Neural progenitor cell (in vitro differentiated cells): Measurements from ENCODE around the gene TMEM178B.

ENCODE experiments used
- EZH2 ChIP-seq: fragments of 200-600 bp; sonication (generic); IDR thresholded peaks from 2 replicates; pipeline ENCODE4 v1.6.1; 2017; ENCODE audit warnings: antibody characterized with exemption, mild to moderate bottlenecking, moderate library complexity
- EZH2phosphoT487 ChIP-seq: fragments of 200-600 bp; sonication (generic); IDR thresholded peaks from 2 replicates; pipeline ENCODE4 v1.6.1; 2017; ENCODE audit warnings: antibody characterized with exemption
- TF ChIP-seq, protein P1 (sequence below): fragments of 200-600 bp; sonication (generic); IDR thresholded peaks from 2 replicates; pipeline ENCODE4 v1.5.1; 2017; ENCODE audit warnings: antibody characterized with exemption, mild to moderate bottlenecking

DNA sequence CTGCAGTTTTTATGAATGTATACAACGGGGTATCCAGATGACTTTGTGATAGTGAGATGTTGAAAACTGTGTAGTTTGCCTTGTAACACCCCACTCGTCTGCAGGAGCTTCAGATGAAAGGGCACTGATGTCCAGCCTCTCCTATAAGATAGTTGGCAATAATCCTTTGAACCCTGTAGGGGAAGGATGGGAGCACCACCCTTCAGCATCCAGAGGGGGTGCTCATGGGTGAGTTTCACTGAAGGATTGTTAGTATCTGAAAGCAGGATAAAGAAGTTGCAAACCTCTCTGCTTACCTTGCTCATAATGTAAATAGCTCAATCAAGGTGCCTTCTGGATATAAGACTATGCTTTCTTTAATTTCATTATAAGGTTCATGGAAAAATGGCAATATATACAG is 201.5 kb downstream of the TMEM178B start:
- TF ChIP-seq, protein P1, sequence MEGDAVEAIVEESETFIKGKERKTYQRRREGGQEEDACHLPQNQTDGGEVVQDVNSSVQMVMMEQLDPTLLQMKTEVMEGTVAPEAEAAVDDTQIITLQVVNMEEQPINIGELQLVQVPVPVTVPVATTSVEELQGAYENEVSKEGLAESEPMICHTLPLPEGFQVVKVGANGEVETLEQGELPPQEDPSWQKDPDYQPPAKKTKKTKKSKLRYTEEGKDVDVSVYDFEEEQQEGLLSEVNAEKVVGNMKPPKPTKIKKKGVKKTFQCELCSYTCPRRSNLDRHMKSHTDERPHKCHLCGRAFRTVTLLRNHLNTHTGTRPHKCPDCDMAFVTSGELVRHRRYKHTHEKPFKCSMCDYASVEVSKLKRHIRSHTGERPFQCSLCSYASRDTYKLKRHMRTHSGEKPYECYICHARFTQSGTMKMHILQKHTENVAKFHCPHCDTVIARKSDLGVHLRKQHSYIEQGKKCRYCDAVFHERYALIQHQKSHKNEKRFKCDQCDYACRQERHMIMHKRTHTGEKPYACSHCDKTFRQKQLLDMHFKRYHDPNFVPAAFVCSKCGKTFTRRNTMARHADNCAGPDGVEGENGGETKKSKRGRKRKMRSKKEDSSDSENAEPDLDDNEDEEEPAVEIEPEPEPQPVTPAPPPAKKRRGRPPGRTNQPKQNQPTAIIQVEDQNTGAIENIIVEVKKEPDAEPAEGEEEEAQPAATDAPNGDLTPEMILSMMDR, result peak; percentile 23
- TF ChIP-seq EZH2 (no peak), EZH2phosphoT487 (no peak)
